ENCODE measurements around the gene TRAPPC3L.
A peak's percentile ranks its signal among the peaks of the same experiment; 100 is the strongest.

Gene TRAPPC3L

DNA sequence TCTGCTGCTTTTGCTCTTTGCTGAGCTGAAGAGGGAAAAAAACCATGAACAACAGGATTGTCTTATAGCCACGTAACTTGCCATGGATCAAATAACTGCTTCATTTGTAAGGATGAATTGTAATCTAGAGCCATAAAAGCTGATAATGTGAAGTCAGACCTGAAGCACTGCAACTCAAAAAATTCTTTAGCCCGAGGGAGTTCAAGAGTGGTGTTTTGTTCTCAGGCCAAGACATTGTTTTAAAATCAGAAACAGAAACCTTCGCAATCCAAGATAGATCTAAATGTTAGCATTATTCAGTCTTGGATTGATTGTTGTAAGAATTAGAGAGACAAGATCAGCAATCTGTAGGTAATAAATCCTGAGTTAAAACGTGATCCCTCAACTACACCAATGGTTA lies at the start of gene TRAPPC3L:
TRAPPC3L (minus strand) TSS at position 34 of the 400 bp plus-strand sequence. CDS start 170 bp downstream, outside the sequence.
- Mint-ChIP-seq H3K4me1 (peaks cover 11% of the 10 kb centered on the region), H3K27ac (peak within 1 kb of the TSS; percentile 9 to 51 (median 49)), H3K9me3 (no peaks in the 10 kb centered on the region), H3K4me3 (peak within 1 kb of the TSS in 1 of 3 experiments; percentile 13), H3K27me3 (ENCODE audit: low read depth) (no peaks in the 10 kb centered on the region), H3K36me3 (ENCODE audit: low read depth) (no peaks in the 10 kb centered on the region)
- TF ChIP-seq, protein P1, sequence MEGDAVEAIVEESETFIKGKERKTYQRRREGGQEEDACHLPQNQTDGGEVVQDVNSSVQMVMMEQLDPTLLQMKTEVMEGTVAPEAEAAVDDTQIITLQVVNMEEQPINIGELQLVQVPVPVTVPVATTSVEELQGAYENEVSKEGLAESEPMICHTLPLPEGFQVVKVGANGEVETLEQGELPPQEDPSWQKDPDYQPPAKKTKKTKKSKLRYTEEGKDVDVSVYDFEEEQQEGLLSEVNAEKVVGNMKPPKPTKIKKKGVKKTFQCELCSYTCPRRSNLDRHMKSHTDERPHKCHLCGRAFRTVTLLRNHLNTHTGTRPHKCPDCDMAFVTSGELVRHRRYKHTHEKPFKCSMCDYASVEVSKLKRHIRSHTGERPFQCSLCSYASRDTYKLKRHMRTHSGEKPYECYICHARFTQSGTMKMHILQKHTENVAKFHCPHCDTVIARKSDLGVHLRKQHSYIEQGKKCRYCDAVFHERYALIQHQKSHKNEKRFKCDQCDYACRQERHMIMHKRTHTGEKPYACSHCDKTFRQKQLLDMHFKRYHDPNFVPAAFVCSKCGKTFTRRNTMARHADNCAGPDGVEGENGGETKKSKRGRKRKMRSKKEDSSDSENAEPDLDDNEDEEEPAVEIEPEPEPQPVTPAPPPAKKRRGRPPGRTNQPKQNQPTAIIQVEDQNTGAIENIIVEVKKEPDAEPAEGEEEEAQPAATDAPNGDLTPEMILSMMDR (IDR thresholded peaks at IDR 0.05; ENCODE audit: unreplicated experiment in 3 of 3), result no peak

DNA sequence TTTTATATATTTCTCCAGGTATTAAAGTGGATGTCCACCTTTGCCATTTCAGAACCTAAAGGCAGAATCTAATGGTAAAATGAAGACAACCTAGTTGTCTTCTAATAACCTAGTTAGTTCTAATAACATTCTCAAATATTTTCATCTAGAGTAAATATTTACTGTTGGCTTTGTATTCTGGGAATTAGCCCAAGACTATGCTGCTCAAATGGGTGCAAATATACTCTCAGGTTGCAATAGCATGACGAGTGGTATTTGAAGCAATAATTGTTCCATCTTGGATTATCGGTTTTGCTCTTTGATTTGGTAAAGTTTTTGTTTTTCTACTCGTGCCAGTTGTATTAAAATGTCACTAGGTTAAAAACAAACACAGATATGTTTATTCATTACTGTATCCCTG lies 49.8 kb upstream of the TRAPPC3L start:
- Mint-ChIP-seq H3K9me3 (no peaks in the 10 kb centered on the region), H3K4me1 (no peaks in the 10 kb centered on the region), H3K27me3 (ENCODE audit: low read depth) (no peaks in the 10 kb centered on the region), H3K27ac (no peak overlapping the region), H3K36me3 (ENCODE audit: low read depth) (peaks cover 43% of the 10 kb centered on the region), H3K4me3 (no peak overlapping the region)
- TF ChIP-seq, protein P1 (IDR thresholded peaks at IDR 0.05; ENCODE audit: unreplicated experiment in 3 of 3), result no peak

DNA sequence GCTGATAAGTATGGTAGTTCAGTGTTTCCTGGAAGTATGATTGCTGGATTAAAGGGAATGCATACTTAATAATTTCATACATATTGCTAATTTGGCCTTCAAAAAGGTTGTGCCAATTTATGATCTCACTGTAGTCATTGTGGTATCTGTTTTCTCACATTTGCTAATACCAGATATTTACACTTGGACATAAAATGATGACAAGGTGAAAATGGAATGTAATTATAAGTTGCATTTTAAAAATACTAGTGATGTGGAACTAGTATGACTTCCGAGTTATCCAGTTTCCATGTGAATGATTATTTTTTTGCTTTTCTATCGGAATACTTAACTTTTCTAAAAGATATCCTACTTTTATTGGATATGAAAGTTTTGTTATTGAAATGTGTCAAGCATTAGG lies 41.3 kb upstream of the TRAPPC3L start:
- Mint-ChIP-seq H3K4me1 (no peaks in the 10 kb centered on the region), H3K36me3 (ENCODE audit: low read depth) (peaks cover 53% of the 10 kb centered on the region), H3K9me3 (no peaks in the 10 kb centered on the region), H3K27ac (no peak overlapping the region), H3K27me3 (ENCODE audit: low read depth) (no peaks in the 10 kb centered on the region), H3K4me3 (no peak overlapping the region)
- TF ChIP-seq, protein P1 (IDR thresholded peaks at IDR 0.05; ENCODE audit: unreplicated experiment in 3 of 3), result no peak

DNA sequence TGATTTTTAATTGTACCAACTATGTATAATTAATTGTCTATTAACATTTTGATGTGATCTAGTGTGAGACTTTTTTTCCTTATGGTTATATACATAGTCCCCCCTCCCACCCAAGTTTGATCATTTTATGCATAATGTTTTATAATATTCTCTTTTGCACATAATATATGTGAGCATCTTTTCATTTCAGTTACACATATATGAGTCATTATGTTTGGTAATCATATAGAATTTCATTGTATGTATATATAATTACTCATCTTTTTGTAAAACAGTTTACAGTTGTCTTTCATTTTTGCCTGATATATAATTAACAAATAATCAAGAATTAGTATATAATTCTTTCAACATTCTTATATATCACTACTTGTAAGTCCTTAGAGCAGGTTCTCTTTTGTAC lies 40.8 kb upstream of the TRAPPC3L start:
- no peak overlapping the region for H3K4me3 Mint-ChIP-seq
- H3K36me3 Mint-ChIP-seq (ENCODE audit: low read depth), result peaks cover 52% of the 10 kb centered on the region
- TF ChIP-seq, protein P1 (IDR thresholded peaks at IDR 0.05; ENCODE audit: unreplicated experiment in 3 of 3), result no peak
- no peak overlapping the region for H3K27ac Mint-ChIP-seq
- no peaks in the 10 kb centered on the region for H3K27me3 Mint-ChIP-seq (ENCODE audit: low read depth)
- no peaks in the 10 kb centered on the region for H3K4me1 Mint-ChIP-seq
- H3K9me3 Mint-ChIP-seq, result no peaks in the 10 kb centered on the region

DNA sequence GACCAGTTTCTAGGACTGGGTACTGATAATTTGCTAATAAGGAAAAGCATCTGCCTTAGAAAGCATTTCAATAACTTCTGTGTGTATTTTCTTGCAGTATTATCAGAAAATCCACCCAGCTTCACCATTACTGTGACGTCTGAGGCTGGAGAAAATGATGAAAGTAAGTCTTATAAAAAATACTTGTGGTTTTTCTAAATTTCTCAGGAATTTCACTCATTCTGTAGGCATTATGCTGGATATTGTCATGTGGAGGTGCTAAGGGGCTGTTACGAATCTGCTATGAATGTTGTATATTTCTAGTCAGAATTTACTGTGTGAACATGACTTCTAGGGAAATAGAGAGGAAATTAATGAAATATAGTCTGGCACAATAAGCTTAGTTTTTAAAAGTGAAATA lies 34.7 kb upstream of the TRAPPC3L start:
- Mint-ChIP-seq H3K36me3 (ENCODE audit: low read depth) (peaks cover 37% of the 10 kb centered on the region), H3K9me3 (no peaks in the 10 kb centered on the region), H3K4me1 (peaks cover 5% of the 10 kb centered on the region)

DNA sequence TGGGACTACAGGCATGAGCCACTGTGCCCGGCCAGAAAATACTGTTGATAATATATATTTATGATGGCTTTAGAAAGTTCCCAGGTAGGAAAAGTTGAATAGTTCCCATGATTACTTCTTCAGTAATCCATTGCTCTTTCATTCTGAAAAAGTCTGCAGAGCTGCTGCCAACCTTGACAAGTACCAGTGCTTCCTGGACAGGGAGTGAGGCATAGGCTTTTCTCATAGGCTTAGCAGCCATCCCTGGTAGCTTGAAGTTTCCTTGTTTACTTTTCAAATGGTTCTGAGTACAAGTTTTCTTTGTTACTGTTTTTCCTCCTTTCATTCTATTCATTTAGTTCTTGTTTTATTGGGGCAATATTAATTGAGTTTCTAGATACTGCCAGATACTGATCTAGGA lies 33.7 kb upstream of the TRAPPC3L start:
- Mint-ChIP-seq H3K4me3 (no peak overlapping the region), H3K4me1 (peaks cover 8% of the 10 kb centered on the region), H3K9me3 (no peaks in the 10 kb centered on the region), H3K27ac (no peak overlapping the region), H3K27me3 (ENCODE audit: low read depth) (no peaks in the 10 kb centered on the region), H3K36me3 (ENCODE audit: low read depth) (peaks cover 39% of the 10 kb centered on the region)
- TF ChIP-seq, protein P1 (IDR thresholded peaks at IDR 0.05; ENCODE audit: unreplicated experiment in 3 of 3), result no peak

More for the DNA sequence above, 34.7 kb upstream of the TRAPPC3L start:
- Mint-ChIP-seq H3K4me3 (no peak overlapping the region), H3K27me3 (ENCODE audit: low read depth) (no peaks in the 10 kb centered on the region), H3K27ac (no peak overlapping the region)
- TF ChIP-seq, protein P1 (IDR thresholded peaks at IDR 0.05; ENCODE audit: unreplicated experiment in 3 of 3), result no peak
